NCI-H2227 (cell line): Measurements from ENCODE around the gene PITPNM3.

Experiments used
- DNase-seq: peaks from one replicate; lab custom pipeline; 2025; ENCODE audit not compliant: unreplicated experiment; lab: John Stamatoyannopoulos, UW

Gene PITPNM3

GRCh38 chr17:6554342-6554741 is 2.0 kb downstream of the PITPNM3 start:
- no peak for DNase-seq

GRCh38 chr17:6551869-6552531 is 4.4 kb downstream of the PITPNM3 start:
- peak; percentile 11 for DNase-seq

GRCh38 chr17:6551356-6551755 is 5.0 kb downstream of the PITPNM3 start:
- DNase-seq: no peak

GRCh38 chr17:6549384-6550036 is 6.8 kb downstream of the PITPNM3 start:
- DNase-seq: no peak

- no peak for DNase-seq
These were observed 7.6 kb downstream of the PITPNM3 start for GRCh38 chr17:6548578-6549330.

- no peak for DNase-seq
These were observed 8.3 kb downstream of the PITPNM3 start for GRCh38 chr17:6548034-6548433.

GRCh38 chr17:6547336-6547735 is 9.0 kb downstream of the PITPNM3 start:
- no peak for DNase-seq

GRCh38 chr17:6546069-6546718 is 10.2 kb downstream of the PITPNM3 start:
- DNase-seq: no peak

- no peak for DNase-seq
These were observed 11.1 kb downstream of the PITPNM3 start for GRCh38 chr17:6545291-6545690.

GRCh38 chr17:6544011-6544370 is 12.4 kb downstream of the PITPNM3 start:
- no peak for DNase-seq

- no peak for DNase-seq
These were observed 13.0 kb downstream of the PITPNM3 start for GRCh38 chr17:6543079-6544010.

- no peak for DNase-seq
These were observed 13.8 kb downstream of the PITPNM3 start for GRCh38 chr17:6542577-6542976.

- no peak for DNase-seq
These were observed 14.5 kb downstream of the PITPNM3 start for GRCh38 chr17:6541886-6542285.

- no peak for DNase-seq
These were observed 16.5 kb downstream of the PITPNM3 start for GRCh38 chr17:6539871-6540270.

- DNase-seq: no peak
These were observed 19.7 kb downstream of the PITPNM3 start for GRCh38 chr17:6536566-6537065.

- no peak for DNase-seq
These were observed 20.3 kb downstream of the PITPNM3 start for GRCh38 chr17:6536053-6536452.

GRCh38 chr17:6534846-6535514 is 21.4 kb downstream of the PITPNM3 start:
- DNase-seq: no peak

GRCh38 chr17:6532441-6532885 is 23.9 kb downstream of the PITPNM3 start:
- no peak for DNase-seq

- no peak for DNase-seq
These were observed 24.8 kb downstream of the PITPNM3 start for GRCh38 chr17:6531575-6531974.
